Eye (tissue), 1 donor: Measurements from ENCODE around the gene SCD5.

ENCODE experiments used
- DNase-seq: peaks from one replicate; pipeline ENCODE4 v3.0.0-alpha.2; 2015

Gene SCD5

DNA sequence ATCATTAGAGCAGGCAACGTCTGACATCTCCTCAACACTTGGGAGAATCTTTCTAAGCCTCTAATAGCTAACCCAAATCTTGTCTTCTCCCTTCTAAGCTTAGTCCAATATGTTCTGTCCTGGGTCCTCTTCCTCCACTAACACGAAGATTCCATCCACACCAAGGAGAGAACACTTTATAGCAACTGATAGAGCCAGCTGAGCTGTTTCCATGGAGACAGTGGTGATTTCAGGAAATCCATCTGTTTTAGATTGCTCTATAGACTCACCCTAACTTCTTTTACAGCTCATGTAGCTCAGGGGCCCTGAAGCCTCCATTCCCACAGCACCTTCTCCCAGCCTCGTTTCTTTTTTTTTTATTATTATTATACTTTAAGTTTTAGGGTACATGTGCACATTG lies 37.4 kb downstream of the SCD5 start:
- peak; percentile 64 for DNase-seq

DNA sequence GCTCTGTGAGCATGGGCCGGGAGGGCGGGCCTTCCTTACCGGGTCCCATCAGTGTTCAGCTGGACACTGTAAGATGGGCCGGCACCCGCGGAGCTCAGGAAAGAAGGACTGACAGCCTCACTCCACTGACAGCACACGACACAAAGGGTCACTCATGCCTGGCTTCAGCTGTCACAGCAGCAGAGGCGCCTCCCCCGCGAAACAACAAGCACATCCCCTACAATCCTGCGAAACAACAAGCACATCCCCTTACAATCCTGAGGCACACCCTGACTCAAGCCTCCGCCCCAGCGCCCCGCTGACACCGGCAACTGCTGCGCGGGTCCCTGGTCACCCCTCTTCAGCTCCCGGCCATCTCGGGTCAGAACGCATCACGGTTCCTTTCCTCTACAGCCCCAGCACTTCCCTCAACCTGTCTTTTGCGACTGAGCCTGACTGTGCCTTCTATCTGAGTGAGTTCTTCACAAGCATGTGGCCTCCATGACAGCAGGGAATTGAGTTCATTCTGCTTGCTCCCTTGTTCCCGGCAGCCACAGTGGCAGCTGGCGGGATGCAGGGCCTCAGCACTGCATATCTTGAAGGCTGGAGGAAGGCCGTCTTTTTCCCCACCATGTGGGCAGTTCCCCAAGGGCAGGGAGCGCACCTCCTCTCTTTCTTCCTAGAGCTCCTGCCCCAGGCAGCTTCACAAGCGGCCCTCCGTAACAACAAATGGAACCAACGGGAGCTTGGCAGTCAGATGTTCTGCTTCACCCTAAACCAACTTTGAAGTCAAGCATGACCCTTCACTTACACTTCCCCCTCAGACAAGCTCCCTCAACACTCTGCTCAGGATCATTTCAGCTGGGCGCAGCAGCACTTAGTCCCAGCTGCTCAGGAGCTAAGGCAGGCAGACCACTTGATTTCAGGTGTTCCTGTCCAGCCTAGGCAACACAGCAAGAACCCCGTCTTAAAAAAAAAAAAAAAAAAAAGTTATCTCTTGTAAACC lies 39.6 kb downstream of the SCD5 start:
- DNase-seq: peak; percentile 54

DNA sequence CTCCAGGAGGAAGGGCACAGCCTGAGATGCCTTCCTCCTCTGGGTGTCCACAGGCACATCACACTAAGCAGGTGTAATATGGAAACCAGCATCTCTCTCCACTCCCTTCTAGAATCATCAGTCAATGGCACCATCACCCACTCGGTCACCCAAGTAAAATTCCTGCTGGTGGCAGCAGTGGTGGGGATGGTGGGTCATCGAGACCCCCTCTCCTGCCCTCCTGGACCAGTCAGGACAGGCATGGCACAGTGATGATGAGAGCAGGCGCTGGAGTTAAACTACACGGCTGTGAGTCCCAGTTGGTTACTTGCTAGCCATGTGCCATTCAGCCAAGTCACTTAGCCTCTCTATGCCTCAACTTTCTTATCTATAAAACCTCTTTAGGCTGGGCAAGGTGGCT lies 42.5 kb downstream of the SCD5 start:
- no peak for DNase-seq

DNA sequence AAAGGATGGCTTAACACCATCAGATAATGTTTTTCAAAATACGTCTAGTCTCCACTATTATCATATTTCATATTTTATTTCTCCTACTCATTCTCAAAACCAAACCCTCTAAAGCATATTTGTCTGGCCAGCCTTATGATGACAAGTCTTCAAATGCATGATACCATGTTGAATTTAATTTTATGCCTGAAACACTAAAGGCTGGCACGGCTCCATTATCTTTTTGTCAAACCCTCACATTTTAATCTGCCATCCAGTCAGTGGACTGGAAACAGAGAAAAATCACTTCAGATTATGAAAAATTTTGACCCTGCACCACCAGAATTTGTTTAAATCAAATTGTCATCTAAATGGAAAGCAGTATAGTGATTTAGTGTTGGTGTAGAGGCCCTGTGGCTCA lies 42.9 kb downstream of the SCD5 start:
- no peak for DNase-seq

DNA sequence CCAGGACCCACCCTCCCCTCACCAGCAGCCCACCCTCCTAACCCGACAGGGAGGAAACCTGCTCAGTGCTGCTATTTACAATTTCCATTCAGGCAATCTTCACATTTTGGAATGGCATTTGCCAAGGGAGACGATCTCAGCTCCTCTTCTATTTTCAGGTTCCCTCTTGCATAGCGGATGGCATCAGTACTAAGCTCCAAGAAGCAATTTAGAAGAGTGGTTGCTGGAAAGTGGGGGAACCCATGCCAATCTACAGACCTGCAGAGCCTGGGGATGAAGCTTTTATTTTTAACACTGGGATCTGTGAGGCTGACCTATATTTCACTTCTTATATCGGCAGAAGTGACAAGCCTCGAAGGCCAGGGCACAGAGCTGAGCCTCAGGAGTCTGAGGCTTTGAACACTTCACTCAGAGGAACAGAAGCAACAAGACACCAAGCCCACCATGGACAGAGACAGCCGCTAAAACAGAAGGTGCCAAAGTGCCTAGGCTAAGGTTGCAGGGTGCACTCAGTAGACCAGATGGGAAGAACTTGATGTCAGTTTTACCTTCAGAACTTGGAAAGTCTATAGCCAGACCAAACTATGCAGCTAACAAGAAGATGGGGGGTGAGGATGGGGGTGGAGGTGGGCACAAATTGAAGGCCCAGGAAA lies 44.0 kb downstream of the SCD5 start:
- DNase-seq: no peak

DNA sequence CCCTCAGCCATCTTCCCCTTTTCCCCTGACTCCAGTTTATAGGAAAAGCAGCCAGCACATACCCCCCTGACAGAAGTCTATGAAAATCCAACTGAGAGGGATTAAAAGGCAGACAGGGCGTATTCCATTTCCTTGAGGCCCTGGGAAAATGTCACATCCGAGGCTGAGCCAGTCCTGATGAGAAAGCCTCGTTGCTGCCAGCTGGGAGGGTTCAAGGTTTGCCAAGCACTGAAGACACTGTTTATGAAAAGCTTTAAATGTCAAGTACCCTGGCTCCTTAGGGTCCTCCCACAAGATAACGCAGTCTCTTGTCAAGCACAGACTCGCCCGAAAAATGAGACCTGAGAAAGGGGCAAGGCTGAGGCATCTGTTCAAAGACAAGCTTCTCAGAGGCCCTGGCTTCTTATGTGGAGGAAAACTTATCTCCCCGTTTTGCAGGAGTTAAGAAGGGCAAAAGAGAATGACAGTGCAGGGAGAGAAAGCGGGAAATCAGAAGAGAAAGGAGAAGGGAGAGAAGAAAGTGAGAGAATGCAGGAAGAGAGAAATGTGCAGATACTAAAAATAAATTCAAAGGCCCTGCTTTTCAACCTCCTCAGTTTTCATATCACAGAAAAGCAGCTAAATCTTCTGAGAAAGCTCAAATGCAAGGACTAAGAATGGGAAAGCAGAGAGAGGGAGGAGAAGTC lies 44.7 kb downstream of the SCD5 start:
- peak; percentile 63 for DNase-seq

DNA sequence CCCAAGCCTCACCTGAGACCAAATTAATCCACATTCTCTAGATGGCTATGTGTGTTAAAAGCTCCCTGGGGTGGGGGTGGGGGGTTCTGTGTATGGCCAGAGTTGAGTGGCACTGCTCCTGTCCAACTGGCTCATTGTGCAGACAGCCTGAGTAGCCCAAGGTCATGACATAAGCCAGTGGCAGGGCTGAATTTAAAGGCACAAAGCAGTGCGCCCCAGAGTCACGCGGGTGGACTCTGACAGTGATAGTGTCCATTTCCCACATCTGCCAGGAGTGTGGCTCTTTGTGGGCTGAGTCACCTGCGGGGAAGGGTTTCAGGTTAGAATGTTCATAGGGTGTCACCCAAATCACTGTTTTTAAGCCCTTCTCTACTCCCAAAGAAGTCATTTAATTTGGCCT lies 45.4 kb downstream of the SCD5 start:
- no peak for DNase-seq

DNA sequence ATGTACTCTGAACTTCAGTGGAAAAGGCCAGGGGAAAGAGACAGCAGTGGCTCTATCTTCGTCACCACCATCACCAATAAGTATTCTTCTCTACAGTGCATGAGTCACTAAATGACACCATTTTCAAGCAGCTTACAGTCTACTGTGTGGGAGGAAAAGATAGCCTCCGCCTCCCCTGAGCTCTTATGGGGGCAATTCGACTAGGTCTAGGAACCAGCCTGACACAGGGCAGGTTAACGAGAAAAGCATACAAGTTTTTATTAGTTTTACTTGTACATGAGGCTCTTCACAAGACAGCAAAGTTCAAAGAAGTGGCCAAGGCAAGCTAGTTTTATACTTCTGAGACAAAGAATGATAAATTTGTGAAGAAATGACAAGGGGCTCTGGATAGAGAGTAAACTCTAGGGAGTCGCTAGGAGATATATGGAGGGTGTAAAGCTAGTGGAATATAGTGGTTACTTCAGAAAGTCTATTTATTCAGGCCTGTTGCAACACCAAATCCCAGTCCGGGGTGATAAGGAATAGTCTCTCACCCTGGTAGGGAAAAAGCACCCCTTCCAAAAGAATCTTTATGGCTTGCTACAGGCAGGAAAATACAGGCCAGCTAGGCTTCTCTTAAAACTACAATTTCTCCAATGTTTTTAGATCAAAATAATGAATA lies 49.7 kb downstream of the SCD5 start:
- no peak for DNase-seq

DNA sequence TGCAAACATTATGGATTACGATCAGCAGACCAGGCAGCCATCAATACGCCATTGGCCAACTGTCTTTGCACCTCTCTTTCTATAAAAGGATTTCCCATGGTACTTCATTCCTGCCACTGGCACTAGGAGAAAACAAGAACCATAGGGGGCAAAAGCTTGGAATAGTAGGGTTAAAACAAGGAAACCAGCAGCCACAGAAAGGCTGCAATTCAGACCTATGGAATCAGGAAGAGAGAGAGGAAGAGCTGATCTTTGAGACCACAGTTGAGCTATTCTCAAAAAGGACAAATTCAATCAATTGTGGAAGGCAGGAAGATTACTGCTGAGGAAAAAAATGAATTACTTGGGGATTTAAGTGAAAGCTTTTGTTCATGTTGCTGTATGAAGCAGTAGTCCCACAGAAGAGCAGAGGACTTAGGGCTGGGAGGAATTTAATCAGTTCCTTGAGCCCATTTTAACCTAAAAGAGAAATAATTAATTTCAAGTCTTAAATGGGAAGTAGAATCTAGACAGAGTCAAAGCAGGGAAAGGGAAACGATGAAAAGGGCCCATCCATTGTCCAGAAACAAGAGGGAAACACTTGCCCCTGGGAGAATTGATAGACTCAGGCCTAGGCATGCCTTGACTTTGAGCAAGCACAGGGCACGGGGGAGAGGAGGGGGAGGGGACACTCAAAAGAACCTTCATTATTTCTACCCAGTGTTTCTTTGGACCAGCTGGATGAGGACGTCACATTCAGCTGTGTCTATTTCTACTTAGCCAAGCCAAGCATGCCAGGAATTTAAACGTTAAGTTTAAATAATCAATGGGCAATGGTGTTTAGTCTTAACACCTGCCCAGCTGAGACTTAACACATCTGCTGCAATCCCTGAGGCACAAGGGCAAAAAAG lies 50.7 kb downstream of the SCD5 start:
- DNase-seq: peak; percentile 75

DNA sequence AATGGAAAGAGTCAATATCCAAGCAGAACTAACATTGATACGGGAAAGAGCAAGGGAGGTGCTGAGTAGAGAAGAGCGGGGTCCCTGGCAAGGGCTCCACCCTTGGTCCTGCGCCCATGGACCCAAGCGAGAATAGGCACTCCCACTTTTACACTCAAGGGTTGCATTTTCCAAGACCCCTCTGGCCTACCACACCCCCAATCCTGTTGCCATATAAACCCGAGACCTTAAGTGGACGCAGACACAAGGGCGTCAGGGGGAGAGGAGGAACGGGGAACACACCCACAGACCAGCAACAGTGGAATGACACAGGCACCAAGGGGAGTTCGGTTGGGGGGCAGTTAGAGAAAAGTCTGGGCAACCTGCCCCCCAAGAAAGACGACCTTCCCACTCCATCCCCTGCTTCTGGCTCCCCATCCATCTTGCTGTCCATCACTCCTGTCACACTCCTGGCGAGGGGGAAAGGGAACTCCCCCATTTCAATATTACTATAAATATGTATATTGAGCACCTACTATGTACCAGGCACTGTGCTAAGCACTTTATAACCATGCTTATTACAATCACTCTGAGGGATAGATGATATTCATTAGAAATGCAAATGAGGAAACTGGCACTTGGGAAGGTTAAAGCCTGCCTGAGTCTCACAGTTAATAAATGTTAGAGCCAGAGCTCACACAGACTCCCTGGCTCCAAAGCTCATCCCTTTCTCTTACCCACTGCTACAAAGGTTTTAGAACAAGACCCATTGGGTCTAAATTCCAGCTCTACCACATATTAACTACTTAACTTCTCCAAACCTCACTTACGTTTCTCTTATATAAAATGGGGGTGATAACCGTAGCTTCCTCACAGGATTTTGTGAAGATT lies 51.7 kb downstream of the SCD5 start:
- no peak for DNase-seq

DNA sequence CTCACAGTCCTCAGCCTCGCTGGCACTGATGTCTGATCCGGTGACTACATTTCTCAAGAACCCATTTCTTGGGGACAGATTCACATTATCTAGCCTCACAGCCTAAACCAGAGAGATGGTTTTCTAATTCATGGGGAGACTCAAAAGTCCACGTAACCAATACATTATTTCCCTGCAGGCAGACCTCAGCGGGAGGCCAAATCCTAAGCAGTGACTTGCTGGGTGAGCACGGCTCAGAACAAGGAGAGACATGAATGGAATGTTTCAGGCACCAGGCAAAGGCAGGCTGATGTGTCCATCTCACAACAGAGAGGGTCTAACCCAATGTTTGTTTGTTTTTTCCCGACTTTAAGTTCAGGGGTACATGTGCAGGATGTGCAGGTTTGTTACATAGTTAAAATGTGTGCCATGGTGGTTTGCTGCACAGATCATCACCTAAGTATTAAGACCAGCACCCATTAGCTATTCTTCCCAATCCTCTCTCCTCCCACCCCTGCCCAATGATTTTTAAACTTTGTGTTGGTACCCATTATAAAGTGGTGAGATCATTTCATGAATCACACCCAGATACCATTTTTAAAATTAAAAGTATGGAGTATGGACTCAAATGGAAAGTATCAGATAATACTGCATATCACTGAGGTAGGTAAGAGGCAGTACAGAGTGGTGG lies 53.3 kb downstream of the SCD5 start:
- no peak for DNase-seq

DNA sequence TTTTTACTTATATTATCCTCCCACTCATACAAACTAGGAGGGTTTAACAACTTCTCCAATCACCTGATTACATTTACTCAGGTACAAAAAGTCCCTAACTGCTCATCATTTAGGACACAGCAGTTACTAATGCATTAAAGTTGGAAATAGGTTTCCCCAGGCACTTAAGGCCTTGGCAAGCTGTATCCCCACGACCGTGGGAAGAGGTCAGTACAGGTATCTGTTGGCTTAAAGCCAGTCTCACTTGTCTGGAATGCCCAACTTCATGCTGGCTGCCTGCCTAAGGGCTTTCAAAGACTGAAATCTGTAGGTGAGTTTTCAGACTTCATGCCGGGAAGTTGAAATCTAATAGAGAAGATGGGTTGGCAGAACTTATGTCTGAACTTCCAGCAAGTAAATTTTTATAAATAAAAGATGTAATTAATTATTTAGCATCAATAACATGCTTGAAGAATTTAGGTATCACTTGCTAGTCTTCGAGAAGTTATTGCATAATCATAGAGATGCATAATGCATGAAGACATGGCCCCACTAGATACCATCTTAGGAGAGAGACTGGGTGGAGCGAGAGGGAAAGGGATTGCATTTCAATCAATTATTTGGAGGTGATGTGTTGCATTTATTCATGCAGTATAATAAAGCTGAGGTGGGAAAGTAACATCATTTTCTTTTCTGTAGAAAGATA lies 54.2 kb downstream of the SCD5 start:
- no peak for DNase-seq

DNA sequence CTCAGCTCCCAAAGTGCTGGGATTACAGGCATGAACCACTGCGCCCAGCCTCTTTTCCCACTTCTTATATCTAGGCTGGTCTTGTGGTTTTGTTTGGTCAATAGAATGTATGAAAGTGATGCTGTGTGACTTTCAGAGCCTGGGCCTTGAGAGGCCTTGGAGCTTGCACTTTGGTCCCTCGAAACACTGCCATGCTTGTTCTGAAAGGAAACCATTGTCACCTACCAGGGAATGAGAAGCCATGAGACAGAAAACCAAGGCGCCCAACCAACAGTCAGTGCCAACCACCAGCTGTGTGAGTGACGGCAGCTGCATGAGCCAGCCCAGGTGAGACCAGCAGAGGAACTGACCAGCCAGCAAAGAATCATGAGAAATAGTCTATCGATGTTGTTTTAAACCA lies 57.4 kb downstream of the SCD5 start:
- no peak for DNase-seq

DNA sequence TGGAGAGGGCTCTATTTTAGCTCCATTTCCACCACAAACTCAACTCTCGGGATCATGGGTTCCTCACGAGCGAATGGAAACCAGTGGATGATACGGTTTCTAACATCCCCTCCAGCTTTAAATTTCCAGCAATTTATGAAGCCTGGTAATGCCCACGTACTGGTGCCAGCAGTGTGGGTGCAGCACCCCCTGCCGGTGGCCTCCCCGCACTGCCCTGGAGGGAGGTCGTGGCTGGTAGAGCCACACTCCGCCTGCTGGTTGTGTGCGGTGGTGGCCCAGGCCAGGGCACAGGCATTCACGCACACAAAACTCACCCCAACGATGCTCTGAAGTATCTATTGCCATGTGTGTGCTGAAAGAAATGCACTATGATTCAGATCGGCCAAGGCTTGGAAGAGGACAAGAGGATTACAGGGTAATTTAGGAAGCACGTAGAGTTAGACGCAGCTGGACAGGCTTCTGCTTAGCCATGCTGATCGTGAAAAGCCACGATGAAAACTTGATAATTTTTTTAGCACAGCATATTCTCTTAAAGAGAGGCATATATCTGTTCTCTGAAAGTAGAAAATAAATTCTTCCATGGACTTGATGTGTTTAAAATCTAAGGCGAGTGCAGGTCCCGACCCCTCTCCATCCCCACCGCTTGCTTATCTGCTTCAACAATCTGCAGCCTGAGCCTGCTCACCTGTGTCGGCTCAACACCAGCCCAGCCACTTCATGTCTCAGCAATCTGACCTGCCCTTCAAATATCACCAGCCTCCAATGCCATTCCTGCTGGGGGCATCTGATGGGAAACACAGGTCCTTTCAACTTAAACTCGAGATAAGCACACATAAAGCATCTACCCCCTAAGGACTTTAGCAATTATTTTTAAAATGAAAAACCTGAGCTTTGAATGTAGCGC lies 59.1 kb downstream of the SCD5 start:
- DNase-seq: peak; percentile 75

DNA sequence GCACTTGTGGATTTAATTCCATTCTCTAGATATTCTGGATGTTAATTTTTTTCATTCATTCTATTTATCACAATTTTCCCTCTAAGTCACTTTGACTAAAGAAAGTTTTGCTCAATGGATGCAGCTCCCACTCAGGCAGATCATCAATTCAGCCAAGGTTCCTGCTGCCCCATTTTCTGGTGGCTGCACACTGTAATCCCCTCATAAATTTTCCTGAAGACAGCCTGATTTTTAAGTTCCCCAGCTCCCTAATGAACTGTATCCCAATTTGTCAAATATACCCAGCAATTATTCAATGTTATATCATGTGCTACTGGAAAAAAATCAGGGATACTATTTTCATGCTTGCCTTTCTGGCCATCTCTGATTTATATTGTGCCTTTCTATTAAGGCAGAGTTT lies 61.2 kb downstream of the SCD5 start:
- no peak for DNase-seq

DNA sequence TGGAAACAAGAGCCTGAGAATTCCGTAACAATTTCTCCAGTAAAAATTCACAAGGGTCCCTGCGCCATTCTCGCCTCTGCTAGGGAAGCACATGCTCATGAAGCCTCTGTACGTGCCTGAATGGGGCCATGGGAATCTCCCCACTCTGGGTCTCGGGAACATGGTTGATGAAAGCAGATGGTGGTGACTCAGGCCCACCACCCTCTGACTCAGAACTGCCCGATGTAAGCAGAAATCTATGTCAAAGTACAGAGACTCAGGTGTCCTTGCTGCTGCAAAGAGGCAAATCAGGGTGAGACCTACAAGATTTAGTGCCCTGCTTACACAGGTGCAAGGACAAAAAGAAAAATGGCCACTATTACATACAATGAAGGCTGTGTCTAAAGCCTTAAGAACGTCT lies 65.0 kb downstream of the SCD5 start:
- no peak for DNase-seq

DNA sequence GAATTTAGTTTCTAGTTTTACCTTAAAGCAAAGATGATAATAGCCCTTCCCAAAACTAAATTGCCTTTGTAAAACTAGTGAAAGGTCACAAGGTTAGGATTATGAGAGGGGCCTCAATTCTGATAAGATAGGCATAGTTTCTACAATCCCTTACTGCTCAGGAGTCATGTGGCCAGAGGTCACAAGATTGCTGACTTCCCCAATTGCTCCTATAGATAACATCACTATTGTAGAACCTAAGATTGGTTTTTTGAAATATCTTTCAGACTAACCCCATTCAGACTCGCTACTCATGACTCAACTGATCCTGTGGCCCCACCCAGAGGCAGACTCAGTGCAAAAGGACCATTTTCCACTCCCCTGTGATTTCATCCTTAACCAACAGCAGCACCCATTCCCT lies 70.3 kb downstream of the SCD5 start:
- no peak for DNase-seq

DNA sequence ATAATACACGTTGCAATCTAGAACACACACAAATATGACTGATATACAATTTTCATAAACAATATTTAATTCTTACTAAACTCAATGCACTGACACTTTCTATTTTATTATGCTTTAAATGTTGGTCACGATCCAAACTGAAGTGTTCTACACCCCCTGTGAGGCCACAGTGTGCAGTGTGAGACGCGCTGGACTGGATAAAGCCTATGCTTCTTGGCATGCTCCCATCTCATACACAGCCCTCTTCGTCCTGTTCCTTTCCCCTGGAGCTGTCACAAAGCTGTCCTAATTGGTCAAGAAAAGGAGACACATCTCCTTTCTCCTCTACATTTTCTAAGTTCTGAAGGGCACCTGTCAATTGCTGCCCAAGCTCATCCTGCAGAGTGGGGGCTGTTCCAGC lies 72.0 kb downstream of the SCD5 start:
- DNase-seq: no peak
